GM18873 (cell line): ENCODE results near the gene NOTCH2.

Experiments used
- ATAC-seq: cut with Tn5 transposase; IDR thresholded peaks from one replicate; pipeline ENCODE4 v1.9.1; 2021; ENCODE audit warnings: mild to moderate bottlenecking, moderate library complexity, moderate number of reproducible peaks; ENCODE audit not compliant: unreplicated experiment, low FRiP score

The NOTCH2 gene

DNA sequence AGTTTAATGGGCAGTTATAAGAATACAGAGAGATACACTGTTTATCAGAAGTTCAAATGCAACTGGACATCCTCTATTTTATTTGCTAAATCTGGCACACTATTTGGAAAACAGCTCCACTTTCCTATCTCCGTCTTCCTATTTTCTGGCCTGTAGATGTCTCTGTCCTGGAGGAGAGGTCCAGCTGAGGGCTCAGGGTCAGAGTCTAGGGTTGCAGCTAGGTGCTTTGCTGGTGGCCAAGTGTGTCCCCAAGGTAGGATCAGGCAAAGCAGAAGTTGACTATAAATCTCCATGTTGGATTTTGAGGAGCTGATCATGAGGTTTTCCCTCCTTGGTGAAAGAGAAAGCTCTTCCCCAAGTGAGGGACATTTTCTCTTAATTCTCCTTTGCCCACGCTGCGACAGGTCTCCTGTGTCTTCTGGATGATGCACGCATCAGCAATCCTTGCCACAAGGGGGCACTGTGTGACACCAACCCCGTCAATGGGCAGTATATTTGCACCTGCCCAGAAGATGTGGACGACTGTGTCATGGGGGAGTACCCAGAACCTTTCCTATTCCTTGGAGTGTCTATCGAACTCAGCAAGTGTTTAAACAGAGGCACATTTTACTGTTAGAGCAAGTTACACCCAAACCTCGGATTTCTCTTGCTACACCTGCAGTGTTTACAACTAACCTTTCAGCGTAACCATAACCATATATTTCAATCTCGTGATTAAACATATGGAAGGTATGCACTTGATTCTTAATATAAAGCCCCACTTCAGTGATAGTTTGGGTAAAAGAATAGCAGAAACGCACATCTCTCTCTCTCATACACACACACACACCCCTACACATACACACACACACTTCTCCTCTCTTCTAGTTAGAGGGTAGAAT is 183.3 kb downstream of the NOTCH2 start:
- ATAC-seq: no peak

DNA sequence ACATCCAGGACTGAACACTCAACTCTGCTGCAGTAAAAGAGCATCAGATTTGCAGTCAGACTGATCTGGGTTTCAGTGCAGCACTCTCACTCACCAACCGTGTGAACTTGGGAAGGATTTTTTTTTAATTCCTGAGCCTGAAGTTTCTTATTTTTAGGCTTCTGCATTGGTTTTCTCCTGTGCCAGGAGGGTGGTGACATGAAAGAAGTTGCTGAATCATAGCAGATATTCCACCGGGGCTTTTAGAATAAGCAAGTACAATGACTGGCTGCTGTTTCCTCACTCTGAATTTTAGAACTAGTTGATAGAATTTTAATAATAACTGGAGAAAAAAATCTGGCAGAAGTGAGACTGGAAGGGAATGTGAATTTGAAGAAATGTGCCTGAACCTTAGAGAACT is 184.8 kb downstream of the NOTCH2 start:
- ATAC-seq: no peak

DNA sequence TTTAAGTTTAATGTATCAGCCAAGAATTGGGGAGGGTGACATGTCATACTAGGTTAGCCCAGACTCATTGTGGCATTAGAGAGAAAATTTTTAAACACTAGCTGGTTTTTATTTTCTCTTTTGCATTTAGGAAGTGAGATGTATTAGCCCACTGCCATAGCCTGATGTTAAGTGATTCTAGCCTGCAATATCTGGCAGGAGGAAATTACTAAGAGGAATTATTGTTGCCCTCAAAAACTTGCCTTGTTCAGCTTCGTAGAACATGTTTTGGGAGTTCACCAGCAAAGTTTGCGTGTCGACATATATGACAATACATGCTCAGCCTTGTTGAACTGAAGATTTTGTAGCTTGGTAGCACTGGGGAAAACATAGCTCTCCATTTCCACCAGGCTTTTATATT is 185.6 kb downstream of the NOTCH2 start:
- ATAC-seq: no peak

DNA sequence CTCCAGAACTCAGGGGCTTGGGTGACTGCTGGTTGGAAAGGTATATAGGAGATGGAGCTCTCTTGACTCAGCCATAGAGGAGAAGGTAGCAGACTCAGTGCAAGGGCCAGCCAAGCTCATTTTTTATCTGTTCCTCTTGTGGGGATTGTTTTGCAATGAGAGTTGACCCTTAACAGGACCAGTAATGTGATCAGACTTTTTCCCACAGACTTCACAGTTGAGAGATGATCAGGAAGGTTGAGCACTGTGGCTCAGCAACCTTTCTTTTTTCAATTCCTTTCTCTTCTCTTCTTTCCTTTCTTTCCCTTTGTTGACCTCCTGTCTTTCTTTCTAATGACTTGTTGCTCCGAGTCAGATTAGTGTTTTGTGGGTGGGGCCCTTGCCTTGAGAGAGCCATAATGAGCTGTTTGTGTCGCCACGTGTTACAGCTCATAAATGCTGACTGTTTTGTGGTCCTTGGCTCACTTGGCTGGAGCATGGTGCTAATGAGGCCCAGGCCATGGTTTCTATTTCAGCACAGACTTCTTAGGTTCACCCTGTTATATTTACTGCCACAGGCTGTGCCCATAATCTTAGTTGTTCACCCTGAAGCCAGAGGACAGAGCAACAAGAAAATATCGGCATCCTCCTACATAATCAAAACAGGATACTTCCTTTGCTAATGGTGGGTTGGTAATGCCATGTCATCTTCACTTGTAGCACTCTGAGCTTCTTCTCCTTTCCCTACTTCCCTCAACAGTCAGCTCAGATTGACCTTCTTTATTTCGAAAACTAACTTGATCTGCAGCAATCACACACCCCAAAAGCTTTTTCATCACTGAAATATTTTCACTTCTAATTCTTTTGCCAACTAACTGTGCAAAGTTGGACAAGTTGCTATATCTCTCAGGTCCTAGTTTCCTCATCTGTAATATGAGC is 187.1 kb downstream of the NOTCH2 start:
- ATAC-seq: no peak

DNA sequence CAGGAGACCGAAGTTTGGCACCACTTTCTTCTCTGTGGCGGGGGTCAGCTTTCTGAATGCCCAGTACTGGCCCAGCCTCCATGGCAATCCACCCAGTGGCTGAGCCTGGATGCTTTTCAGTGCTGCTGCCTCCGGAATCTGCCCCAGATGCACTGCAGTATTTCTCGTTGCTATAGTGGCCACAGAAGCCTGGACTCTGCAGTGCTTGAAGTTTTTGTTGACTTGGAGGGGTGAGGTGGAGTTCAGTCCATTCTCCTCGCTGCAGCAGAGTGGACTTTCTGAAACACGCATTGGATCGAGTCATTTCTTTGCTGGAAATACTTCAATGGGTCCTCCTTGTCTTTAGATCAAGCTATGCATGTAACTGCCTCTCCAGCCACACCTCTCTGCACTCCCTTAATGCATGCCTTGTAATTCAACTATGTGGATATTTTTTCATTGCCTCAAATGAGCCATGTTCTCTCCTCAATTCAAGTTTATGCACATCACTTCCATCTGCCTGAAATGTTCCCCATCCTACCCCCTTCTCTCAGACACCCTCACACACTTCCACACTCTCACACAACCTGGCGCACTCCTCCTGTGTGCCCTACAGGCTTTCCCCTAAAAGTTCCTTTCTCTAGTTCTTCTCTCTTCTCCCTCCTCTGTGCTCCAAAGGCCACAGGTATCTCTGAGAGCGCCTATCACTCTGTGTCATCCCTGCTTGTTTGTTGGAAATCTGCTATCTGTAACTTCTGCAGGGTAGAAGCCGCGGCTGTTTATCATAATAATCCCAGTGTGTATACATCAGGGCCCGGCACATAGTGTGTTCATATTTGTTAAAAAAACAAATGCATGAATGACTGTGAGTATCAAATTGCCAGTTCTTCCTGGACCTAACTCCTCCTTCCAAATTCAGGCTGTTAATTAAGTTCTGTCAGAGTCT is 189.7 kb downstream of the NOTCH2 start:
- ATAC-seq: no peak

DNA sequence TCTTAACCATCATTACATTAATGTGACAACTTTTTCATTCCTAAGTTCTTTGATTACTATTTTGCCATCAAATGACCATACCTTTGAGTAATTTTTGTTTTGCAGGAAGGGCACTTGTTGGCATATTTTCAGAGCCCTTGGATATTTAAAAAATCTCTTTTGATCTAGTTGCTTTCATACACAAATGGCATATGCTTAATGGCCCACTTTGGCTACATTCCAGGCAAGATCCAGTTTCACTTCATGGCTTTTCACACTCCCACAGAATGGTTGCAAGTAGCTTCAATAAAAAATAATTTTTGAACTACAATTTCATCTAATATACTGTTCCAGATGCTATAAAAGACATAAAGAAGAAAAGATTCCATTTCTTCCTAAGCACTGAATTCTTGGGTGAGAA is 191.3 kb downstream of the NOTCH2 start:
- no peak for ATAC-seq

DNA sequence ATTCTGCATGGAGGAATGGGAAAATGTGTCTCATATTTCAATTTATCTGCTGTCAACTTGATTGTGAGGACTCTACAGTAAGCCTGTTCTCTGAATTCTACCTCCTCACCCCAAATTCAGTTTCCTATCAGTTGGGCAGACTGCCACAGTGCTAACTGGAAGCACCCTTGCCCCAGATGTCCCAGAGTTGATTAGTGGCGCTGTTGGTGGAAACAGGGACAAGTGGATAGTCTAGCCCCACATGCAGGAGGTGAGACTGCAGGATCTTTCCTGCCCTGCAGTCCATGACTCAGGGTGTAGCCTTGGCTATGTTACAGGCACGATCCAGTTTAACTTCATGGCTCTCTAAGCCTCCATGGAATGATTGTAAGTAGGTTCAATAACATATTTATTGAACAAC is 195.3 kb downstream of the NOTCH2 start:
- ATAC-seq: no peak

DNA sequence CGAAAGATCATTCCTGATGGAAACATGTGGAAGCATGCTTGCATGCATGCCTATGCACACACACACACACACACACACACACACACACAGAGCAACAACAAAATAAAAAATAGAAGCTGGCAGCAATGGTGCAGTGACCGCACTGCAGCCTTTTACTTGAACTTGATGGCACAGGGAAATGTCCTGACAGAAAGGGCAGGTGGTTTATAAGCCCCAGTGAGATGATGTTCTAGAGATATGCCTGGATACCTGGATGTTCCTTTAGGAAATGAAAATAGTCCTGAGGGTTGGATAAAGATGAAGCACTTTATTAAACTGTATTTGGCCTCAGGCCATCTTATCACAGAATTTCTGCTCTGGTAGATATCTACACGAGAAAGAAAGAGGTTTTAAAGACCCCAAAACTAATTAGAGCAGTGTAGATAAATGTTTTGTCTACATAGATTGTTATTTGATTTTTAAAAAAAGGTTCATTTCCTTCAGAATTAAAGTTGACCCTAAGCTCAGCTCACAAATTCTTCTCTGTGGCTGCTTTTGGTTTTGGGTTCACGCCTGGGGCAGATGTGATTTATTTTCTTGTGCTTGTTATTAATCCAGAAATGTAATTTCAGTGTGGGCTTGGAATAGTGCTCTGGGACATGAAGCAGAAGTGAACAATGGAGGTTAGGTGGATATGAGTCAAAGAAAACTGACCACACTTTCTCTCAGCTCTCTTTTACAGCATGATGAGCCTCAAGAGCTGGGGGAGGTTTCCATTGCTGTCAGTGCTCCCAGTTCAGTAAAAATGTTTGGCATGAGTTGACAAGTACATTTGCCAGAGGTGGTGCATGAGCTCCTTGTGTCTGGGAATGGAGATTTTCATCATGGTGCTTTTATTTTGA is 196.1 kb downstream of the NOTCH2 start:
- ATAC-seq: no peak

DNA sequence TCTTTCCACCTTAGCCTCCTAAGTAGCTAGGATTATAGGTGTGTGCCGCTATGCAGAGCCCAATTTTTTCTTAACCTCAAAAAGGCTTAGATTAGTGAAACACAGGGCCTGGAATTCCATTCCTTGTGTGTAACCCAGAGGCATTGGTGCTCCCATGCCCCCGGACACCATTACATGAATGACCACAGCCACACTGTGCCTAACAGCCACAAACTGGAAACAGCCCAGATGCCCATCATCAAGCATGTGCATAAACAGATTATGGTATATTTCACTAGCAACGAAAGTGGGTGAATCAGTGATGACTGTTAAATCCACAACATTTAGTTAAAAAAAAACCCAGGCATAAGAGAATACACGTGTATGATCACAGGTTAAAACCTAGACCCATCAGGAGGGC is 197.6 kb downstream of the NOTCH2 start:
- ATAC-seq: no peak

DNA sequence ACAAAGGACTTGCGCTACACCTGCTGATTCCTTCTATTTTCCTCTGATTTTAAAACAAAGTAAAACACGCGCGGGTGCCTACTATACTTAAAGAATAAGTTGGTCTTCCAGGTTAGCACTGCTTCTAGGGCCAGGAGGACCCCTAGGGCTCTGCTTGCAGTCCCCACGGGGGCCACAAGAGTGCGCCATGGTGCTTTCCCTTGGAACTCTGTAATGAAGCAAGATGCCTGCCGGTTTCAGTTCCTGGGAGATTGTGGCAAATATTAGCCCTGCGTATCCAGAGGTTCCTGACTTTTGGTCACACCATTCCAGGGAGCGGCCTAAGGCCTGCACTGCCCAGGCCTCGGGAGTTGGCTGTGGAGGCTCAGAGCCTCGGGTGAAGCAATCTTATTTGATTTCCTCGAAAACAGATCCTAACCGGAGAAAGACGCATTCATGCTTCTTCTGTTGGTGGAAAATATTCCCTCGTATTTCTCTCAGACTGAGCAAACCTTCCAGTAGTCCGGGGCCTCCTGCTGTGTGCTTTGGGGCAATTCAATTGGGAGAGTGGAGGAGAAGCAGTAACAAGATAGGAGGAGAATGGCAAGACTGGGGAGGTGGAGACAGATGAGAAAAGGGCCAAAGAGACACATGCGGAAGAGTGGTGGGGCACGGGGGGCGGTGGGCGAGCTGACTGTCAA is 198.4 kb downstream of the NOTCH2 start:
- no peak for ATAC-seq

DNA sequence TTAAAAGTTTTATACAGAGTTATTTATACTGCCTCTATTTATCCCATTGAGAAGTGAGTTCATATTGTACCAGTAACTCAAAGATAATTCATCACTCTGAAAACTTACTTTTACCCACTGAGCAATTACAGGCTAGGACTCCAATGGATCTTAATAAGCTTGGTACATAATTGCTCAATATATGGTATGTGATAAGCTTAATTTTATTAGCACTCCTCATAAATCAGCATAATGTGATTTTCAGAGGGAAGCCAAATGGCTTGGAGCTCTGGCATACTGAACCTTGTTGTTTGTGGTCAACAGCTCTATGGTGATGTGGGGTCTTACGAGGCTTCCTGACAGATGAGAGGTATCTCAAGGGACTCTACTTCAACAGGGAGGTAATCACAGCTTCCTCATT is 199.5 kb downstream of the NOTCH2 start:
- ATAC-seq: no peak

DNA sequence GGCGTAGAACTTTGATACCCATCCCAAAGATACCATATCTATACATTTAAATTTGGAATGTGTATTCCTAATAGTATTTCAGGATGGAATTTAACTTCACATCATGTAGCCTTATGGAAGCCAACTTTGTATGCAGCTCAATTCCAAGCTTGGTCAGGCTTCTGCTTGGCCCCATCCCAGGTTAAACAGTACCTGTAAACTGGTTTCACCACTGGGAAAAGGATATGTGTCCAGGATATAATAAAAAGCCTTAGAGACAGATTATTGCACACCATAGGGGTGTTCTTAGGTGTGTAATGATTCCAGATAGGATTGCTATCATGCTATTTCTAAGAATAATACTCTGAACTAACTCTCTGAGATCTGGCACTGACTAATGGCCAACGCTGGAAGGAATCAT is 201.3 kb downstream of the NOTCH2 start:
- ATAC-seq: no peak

DNA sequence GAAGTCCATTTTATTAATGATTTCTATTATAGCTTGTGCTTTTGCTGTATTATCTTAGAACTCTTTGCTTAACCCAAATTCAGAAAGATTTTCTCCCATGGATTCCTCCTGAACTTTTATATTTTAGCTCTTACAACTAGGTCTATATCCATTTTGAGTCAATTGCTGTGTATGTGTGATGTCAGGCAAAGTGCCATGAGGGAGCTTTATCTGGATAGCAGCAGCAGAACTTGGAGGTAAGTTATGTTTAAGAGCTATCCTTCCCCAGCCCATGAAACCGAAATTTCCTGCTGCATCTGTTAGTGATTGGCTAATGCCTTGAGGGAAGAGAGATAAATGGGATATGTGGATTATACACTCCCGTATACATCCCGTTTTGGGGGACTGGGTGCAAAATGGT is 203.0 kb downstream of the NOTCH2 start:
- no peak for ATAC-seq

DNA sequence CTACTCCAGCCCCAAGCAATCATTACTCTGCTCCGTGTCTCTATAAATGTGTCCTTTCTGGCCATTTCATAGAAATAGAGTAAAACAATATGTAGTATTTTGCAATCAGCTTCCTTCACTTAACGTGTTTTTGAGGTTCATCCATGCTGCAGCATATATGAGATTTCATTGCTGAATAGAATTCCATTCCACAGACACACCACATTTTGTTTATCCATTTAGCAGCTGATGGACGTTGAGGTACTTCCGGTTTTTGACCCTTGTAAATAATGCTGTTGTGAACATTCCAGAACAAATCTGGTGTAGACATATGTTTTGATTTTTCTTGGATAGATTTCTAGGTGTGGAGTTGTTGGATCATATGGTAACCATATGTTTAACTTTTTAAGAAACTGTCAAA is 203.8 kb downstream of the NOTCH2 start:
- ATAC-seq: no peak

DNA sequence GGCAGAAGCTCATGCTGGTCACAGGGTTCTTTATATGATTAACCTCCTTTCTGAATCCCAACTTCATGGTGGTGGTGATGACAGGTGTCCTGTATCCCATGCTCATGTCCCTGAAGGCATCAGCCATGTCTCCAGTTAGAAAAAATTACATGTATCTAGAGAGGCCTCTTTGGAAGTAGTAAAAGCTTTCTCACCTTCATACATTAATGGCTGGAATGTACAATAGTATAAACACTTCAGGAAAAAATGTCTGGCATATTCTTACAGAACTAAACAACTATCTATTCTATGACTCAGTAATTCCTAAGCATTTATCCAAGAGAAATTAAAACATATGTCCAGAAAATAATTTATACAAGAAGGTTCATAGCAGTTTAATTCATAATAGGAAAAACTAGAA is 207.2 kb downstream of the NOTCH2 start:
- no peak for ATAC-seq
